ENCODE results near the gene AHCYL2. TPM values are rescaled to one million over a fixed set of nuclear protein-coding genes. Genes with fewer than 3 reads are reported as not detected.

The AHCYL2 gene
- total and polyA plus RNA-seq, 2 experiments from 2014 or later, result 7.8 to 29.4 TPM

GRCh38 chr7:129450295-129450694 lies 225.5 kb downstream of the AHCYL2 start (continued):
- TF ChIP-seq REST (IDR thresholded peaks at IDR 0.05; ENCODE audit: unreplicated experiment), result no peak
- no peak for TF ChIP-seq STAT1 (IDR thresholded peaks at IDR 0.05; ENCODE audit: unreplicated experiment)

GRCh38 chr7:129452589-129453231 lies 227.9 kb downstream of the AHCYL2 start:
- TF ChIP-seq ZNF331 (CRISPR knock-in tag; IDR thresholded peaks at IDR 0.05; ENCODE audit: low read depth) (no peak), EZH2phosphoT487 (IDR thresholded peaks at IDR 0.05; ENCODE audit: unreplicated experiment) (no peak), CREB1 (CRISPR knock-in tag; IDR thresholded peaks at IDR 0.05; ENCODE audit: low read depth) (no peak), CTCF (conservative IDR thresholded peaks at IDR 0.05; ENCODE audit: low read depth in 2 of 2) (no peak), ETS1 (IDR thresholded peaks at IDR 0.05) (no peak), JUNB (IDR thresholded peaks at IDR 0.05; ENCODE audit: unreplicated experiment) (no peak), NANOG (IDR thresholded peaks at IDR 0.05; ENCODE audit: borderline replicate concordance) (no peak), EZH2 (IDR thresholded peaks at IDR 0.05; ENCODE audit: low read depth, unreplicated experiment) (no peak), ZNF114 (CRISPR knock-in tag; IDR thresholded peaks at IDR 0.05) (no peak), STAT1 (IDR thresholded peaks at IDR 0.05; ENCODE audit: unreplicated experiment) (no peak), POLR2AphosphoS5 (IDR thresholded peaks at IDR 0.05; ENCODE audit: low read depth) (no peak)
- Histone ChIP-seq H3K4me2 (no peak overlapping the region), H3K79me2 (replicated peaks; ENCODE audit: insufficient read depth) (no peaks in the 10 kb centered on the region), H3K27ac (ENCODE audit: low read depth) (no peak overlapping the region), H3K4me1 (ENCODE audit: insufficient read depth) (no peaks in the 10 kb centered on the region), H3F3A (replicated peaks; ENCODE audit: low read depth) (no peaks in the 10 kb centered on the region), H4K20me1 (replicated peaks; ENCODE audit: insufficient read depth) (no peaks in the 10 kb centered on the region), H3K27me3 (ENCODE audit: insufficient read depth) (no peaks in the 10 kb centered on the region), H2AFZ (no peak overlapping the region), H3K4me3 (no peak overlapping the region), H3K36me3 (ENCODE audit: insufficient read depth) (peaks cover 10% of the 10 kb centered on the region), H3K9me2 (ENCODE audit: insufficient read depth) (no peaks in the 10 kb centered on the region)
- DNase-seq (ENCODE audit: low spot score), result no peak
- Mint-ChIP-seq H3K4me1 (no peaks in the 10 kb centered on the region), H3K9me3 (peaks cover 11% of the 10 kb centered on the region; the same call in 2 of the 3 replicates), H3K27ac (no peak overlapping the region), H3K4me3 (no peak overlapping the region), H3K27me3 (ENCODE audit: insufficient read depth, low read depth, poor library complexity) (no peaks in the 10 kb centered on the region), H3K36me3 (ENCODE audit: low read depth) (peaks cover 33% of the 10 kb centered on the region)
- ATAC-seq, result no peak

All from GM23338 (cell line).